ENCODE measurements around the gene CHIT1.

GRCh38 chr1:203204756-203205155, 24.7 kb downstream of the CHIT1 start:
- TF ChIP-seq, protein P1, sequence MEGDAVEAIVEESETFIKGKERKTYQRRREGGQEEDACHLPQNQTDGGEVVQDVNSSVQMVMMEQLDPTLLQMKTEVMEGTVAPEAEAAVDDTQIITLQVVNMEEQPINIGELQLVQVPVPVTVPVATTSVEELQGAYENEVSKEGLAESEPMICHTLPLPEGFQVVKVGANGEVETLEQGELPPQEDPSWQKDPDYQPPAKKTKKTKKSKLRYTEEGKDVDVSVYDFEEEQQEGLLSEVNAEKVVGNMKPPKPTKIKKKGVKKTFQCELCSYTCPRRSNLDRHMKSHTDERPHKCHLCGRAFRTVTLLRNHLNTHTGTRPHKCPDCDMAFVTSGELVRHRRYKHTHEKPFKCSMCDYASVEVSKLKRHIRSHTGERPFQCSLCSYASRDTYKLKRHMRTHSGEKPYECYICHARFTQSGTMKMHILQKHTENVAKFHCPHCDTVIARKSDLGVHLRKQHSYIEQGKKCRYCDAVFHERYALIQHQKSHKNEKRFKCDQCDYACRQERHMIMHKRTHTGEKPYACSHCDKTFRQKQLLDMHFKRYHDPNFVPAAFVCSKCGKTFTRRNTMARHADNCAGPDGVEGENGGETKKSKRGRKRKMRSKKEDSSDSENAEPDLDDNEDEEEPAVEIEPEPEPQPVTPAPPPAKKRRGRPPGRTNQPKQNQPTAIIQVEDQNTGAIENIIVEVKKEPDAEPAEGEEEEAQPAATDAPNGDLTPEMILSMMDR (IDR thresholded peaks at IDR 0.05), result no peak
- TF ChIP-seq EP300 (IDR thresholded peaks at IDR 0.05) (no peak), POLR2A (IDR thresholded peaks at IDR 0.05) (no peak)

Data from ovary (tissue), 3 donors.